GM12878 (cell line): ENCODE measurements around the gene FBLN5. TPM values are rescaled to one million over a fixed set of nuclear protein-coding genes. Genes with fewer than 3 reads are reported as not detected.

Source experiments
- ATAC-seq: fragments of 200-7000 bp; cut with Tn5 transposase; 3 replicates; pipeline ENCODE4 v1.9.1; 2020; ENCODE audit warnings: mild to moderate bottlenecking, moderate library complexity
- BruUV-seq: library from RNA; stranded (reverse); fragments of 400-500 nt; replicated peaks from 2 replicates; lab custom pipeline; 2021; lab: Mats Ljungman, UMichigan
- CTCF ChIA-PET: fragments of 300-600 bp; sonication (Branson Sonifier 250); formaldehyde crosslinking; extraction: SDS; loops from one replicate; lab custom pipeline; 2021; ENCODE audit warnings: inconsistent platforms; lab: Yijun Ruan, JAX
- POLR2A ChIA-PET: fragments of 350-600 bp; formaldehyde crosslinking; extraction: SDS; loops from one replicate; lab custom pipeline; 2021; ENCODE audit warnings: inconsistent platforms; lab: Charles Lee
- RAD21 ChIA-PET: fragments of 300-600 bp; sonication (Branson Sonifier 250); formaldehyde crosslinking; loops from one replicate; lab custom pipeline; 2023; ENCODE audit warnings: antibody characterized with exemption; ENCODE audit not compliant: unreplicated experiment; lab: Charles Lee
- SMC1A ChIA-PET: fragments of 300-600 bp; sonication (Branson Sonifier 250); formaldehyde crosslinking; loops from one replicate; lab custom pipeline; 2023; ENCODE audit not compliant: unreplicated experiment, uncharacterized antibody; lab: Charles Lee
- DNase-seq: peaks from one replicate; pipeline ENCODE4 v3.0.0-alpha.2; 2011; ENCODE audit warnings: low read depth, low spot score
- FAIRE-seq: peaks from 3 replicates; lab custom pipeline; 2011; peaks lifted over from hg19 to GRCh38; lab: Jason Lieb, UNC
- H2AFZ ChIP-seq: 2 replicates; pipeline ENCODE4 v1.6.0; 2011; ENCODE audit warnings: low read depth, low read length, control low read depth; ENCODE audit not compliant: control insufficient read depth
- H3K27ac ChIP-seq: 2 replicates; pipeline ENCODE4 v1.5.1; 2011; ENCODE audit warnings: control low read depth; ENCODE audit not compliant: control insufficient read depth, insufficient read depth
- H3K27me3 ChIP-seq, 2 experiments: replicated peaks in 1 of 2; 2 replicates each; pipeline versions ENCODE4 v1.6.0 to v1.6.1; 2011; ENCODE audit warnings: low read length in 1 of 2; ENCODE audit not compliant: control insufficient read depth in 2 of 2, insufficient read depth in 2 of 2
- H3K36me3 ChIP-seq, 2 experiments: 2 replicates each; pipeline ENCODE4 v1.5.1; 2011; ENCODE audit warnings: low read length in 1 of 2; ENCODE audit not compliant: control insufficient read depth in 2 of 2, insufficient read depth in 2 of 2
- H3K4me1 ChIP-seq: 2 replicates; pipeline ENCODE4 v1.6.1; 2011; ENCODE audit warnings: mild to moderate bottlenecking, low read length, moderate library complexity, mixed read lengths; ENCODE audit not compliant: control insufficient read depth, insufficient read depth
- H3K4me2 ChIP-seq: 2 replicates; pipeline ENCODE4 v1.6.0; 2011; ENCODE audit warnings: control low read depth; ENCODE audit not compliant: control insufficient read depth, insufficient read depth
- H3K4me3 ChIP-seq: fragments of 200-600 bp; sonication (generic); 2 replicates; pipeline ENCODE4 v1.5.1; 2016
- H3K79me2 ChIP-seq: 2 replicates; pipeline ENCODE4 v1.6.0; 2011; ENCODE audit warnings: low read length; ENCODE audit not compliant: control insufficient read depth, insufficient read depth
- H3K9ac ChIP-seq: 2 replicates; pipeline ENCODE4 v1.8.0; 2011; ENCODE audit warnings: low read length, control low read depth, mixed read lengths; ENCODE audit not compliant: control insufficient read depth, insufficient read depth
- H3K9me3 ChIP-seq: replicated peaks from 3 replicates; pipeline ENCODE4 v1.5.1; 2011; ENCODE audit warnings: mild to moderate bottlenecking, low read length; ENCODE audit not compliant: control insufficient read depth, insufficient read depth
- H4K20me1 ChIP-seq: 2 replicates; pipeline ENCODE4 v1.6.0; 2011; ENCODE audit not compliant: control insufficient read depth, insufficient read depth
- CBX5 ChIP-seq: sonication (generic); IDR thresholded peaks from 2 replicates; pipeline ENCODE4 v1.6.1; 2016; ENCODE audit warnings: low read depth, moderate library complexity, mild to moderate bottlenecking, inconsistent platforms
- CEBPZ ChIP-seq: fragments of 150-350 bp; IDR thresholded peaks from 2 replicates; pipeline ENCODE4 v1.6.1; 2016; ENCODE audit warnings: low read depth, low read length
- CHD1 ChIP-seq: IDR thresholded peaks from 2 replicates; pipeline ENCODE4 v1.6.1; 2012; ENCODE audit warnings: low read depth, low read length, improper control_type of control experiment
- CHD2 ChIP-seq: IDR thresholded peaks from 2 replicates; pipeline ENCODE4 v1.6.1; 2011; ENCODE audit warnings: low read depth, low read length, improper control_type of control experiment, borderline replicate concordance
- CUX1 ChIP-seq: IDR thresholded peaks from 2 replicates; pipeline ENCODE4 v1.6.1; 2012; ENCODE audit warnings: improper control_type of control experiment, low read depth, low read length; ENCODE audit not compliant: insufficient replicate concordance
- HDAC2 ChIP-seq: fragments of 200-600 bp; sonication (generic); IDR thresholded peaks from 2 replicates; pipeline ENCODE4 v1.6.1; 2017
- KDM1A ChIP-seq: fragments of 200-600 bp; sonication (generic); IDR thresholded peaks from 2 replicates; pipeline ENCODE4 v1.6.1; 2016; ENCODE audit warnings: borderline replicate concordance
- KLF5 ChIP-seq: fragments of 450-650 bp; IDR thresholded peaks from 2 replicates; pipeline ENCODE4 v1.6.1; 2014; ENCODE audit warnings: mild to moderate bottlenecking; ENCODE audit not compliant: partially characterized antibody
- NKRF ChIP-seq: fragments of 450-650 bp; conservative IDR thresholded peaks from 2 replicates; pipeline ENCODE4 v1.6.1; 2017; ENCODE audit warnings: mild to moderate bottlenecking, moderate library complexity
- RELA ChIP-seq: fragments of 450-650 bp; IDR thresholded peaks from 2 replicates; pipeline ENCODE4 v1.8.0; 2014; ENCODE audit warnings: borderline replicate concordance; ENCODE audit not compliant: partially characterized antibody
- SP1 ChIP-seq: IDR thresholded peaks from one replicate; pipeline ENCODE4 v1.6.1; 2011; ENCODE audit warnings: low read depth, low read length
- SPI1 ChIP-seq: IDR thresholded peaks from 2 replicates; pipeline ENCODE4 v1.6.1; 2011; ENCODE audit warnings: low read depth, mild to moderate bottlenecking, low read length, moderate library complexity, borderline replicate concordance; ENCODE audit not compliant: insufficient read depth
- SREBF1 ChIP-seq: IDR thresholded peaks from 2 replicates; pipeline ENCODE4 v1.6.1; 2012; ENCODE audit warnings: mild to moderate bottlenecking, low read length
- ZNF384 ChIP-seq: IDR thresholded peaks from 2 replicates; pipeline ENCODE4 v1.6.1; 2012; ENCODE audit warnings: low read depth, mild to moderate bottlenecking, low read length, improper control_type of control experiment, borderline replicate concordance
- WGBS: methylation state at CpG from one replicate; pipeline ENCODE4 v1.1.6; 2016; ENCODE audit warnings: low lambda C conversion rate; ENCODE audit not compliant: insufficient replicate concordance, insufficient coverage; ENCODE audit errors: missing lambda C conversion rate; 5-methylcytosine and 5-hydroxymethylcytosine counted together
- in situ Hi-C: fragments of 300-500 bp; cut with MboI; formaldehyde crosslinking; loops from 9 replicates; pipeline ENCODE4 v1.14.3; 2018; ENCODE audit warnings: mixed read lengths
- intact Hi-C: fragments of 100-400 bp; cut with micrococcal nuclease; formaldehyde crosslinking; loops from one replicate; pipeline ENCODE4 v1.14.2; 2022; ENCODE audit not compliant: unreplicated experiment
- polyA plus RNA-seq, 11 experiments: library from polyadenylated mRNA; depleted of rRNA in 4 of 11; unstranded in 6 of 11; stranded (reverse) in 5 of 11; fragments of >200 nt; fragmentation: Nextera tagmentation in 4 of 11; fragmentation: Illumina TruSeq in 1 of 11; extraction: Ambion mirVana in 4 of 11; extraction: Trizol in 1 of 11; gene quantifications; 1 replicate in 1 of 11; 2 replicates in 10 of 11; pipeline versions ENCODE4 v1.2.1 to v1.2.3, GENCODE V29; 2011 to 2016; ENCODE audit warnings: inconsistent platforms in 2 of 11, missing spikeins in 2 of 11, low read depth in 1 of 11
- total RNA-seq, 4 experiments: library from RNA; depleted of rRNA in 3 of 4; stranded (reverse); fragments of >200 nt in 3 of 4; fragmentation: Illumina TruSeq in 1 of 4; extraction: Trizol in 1 of 4; gene quantifications; 2 replicates each; pipeline versions ENCODE4 v1.2.1 to v1.2.3, GENCODE V29; 2013 to 2021

Gene FBLN5
- total and polyA plus RNA-seq, 10 of the 15 experiments (the other 5 are each of a cell fraction or from before 2014, with no cell fraction given), result 0.03 to 0.64 (median 0.24) TPM

- ATAC-seq (no peak), DNase-seq (no peak), FAIRE-seq (no peak)
- no peak overlapping the region for H3K4me2 ChIP-seq
- no peaks in the 10 kb centered on the region for H4K20me1 ChIP-seq
- no TSS peak for BruUV-seq
- 50% methylated on average over 2 of the region's 2 CpGs for WGBS
- intact Hi-C loops (no loop called here), in situ Hi-C loops (no loop called here)
- ChIA-PET SMC1A (no interaction called here), POLR2A (no interaction called here), RAD21 (interaction anchor here (0.6 kb wide), 1 partner anchor 28 kb away, joined by 5 read pairs; no protein-coding TSS in a partner anchor), CTCF (no interaction called here)
- no peaks in the 10 kb centered on the region; the same call in 2 of the 3 replicates for H3K9me3 ChIP-seq
- no peak overlapping the region for H3K4me3 ChIP-seq
- H2AFZ ChIP-seq, result no peak overlapping the region
- no peak overlapping the region for H3K27ac ChIP-seq
- TF ChIP-seq SPI1 (no peak), CUX1 (no peak), KDM1A (no peak), CEBPZ (no peak), NKRF (no peak), CHD1 (no peak), SREBF1 (no peak), RELA (no peak), CBX5 (no peak), CHD2 (no peak), KLF5 (no peak), SP1 (no peak), HDAC2 (no peak), ZNF384 (no peak)
- H3K79me2 ChIP-seq, result no peaks in the 10 kb centered on the region
- peaks cover 40% of the 10 kb centered on the region for H3K4me1 ChIP-seq
- no peaks in the 10 kb centered on the region for H3K27me3 ChIP-seq
- no peak overlapping the region for H3K9ac ChIP-seq
- no peaks in the 10 kb centered on the region for H3K36me3 ChIP-seq
These were observed 76.6 kb downstream of the FBLN5 start for GRCh38 chr14:91870890-91871289.
